Measurements from ENCODE around the gene USPL1.
"Not testable (repeated sequence)": the region's sequence is repeated elsewhere in the genome, so short reads cannot be mapped to it uniquely, and the experiment has no call there.

USPL1 gene

GRCh38 chr13:30617315-30618185 lies at the start of gene USPL1:
TSS of gene USPL1 (plus strand) at chr13:30617920. CDS start at chr13:30621141, 3,221 bp downstream.
- peak; percentile 95 for DNase-seq

- peak; percentile 2 for DNase-seq
Measured at GRCh38 chr13:30569901-30570576, 47.7 kb upstream of the USPL1 start.

GRCh38 chr13:30570691-30571090 lies 47.0 kb upstream of the USPL1 start:
- DNase-seq = no peak

GRCh38 chr13:30572859-30573275 lies 44.9 kb upstream of the USPL1 start:
- no peak for DNase-seq

GRCh38 chr13:30576528-30576927 lies 41.2 kb upstream of the USPL1 start:
- no peak for DNase-seq

- DNase-seq = no peak
Measured at GRCh38 chr13:30577401-30577852, 40.3 kb upstream of the USPL1 start.

GRCh38 chr13:30580852-30581502 lies 36.7 kb upstream of the USPL1 start:
- no peak for DNase-seq

GRCh38 chr13:30581582-30581981 lies 36.1 kb upstream of the USPL1 start:
- DNase-seq = no peak

- no peak for DNase-seq
Measured at GRCh38 chr13:30584051-30584731, 33.5 kb upstream of the USPL1 start.

- no peak for DNase-seq
Measured at GRCh38 chr13:30585748-30586262, 31.9 kb upstream of the USPL1 start.

GRCh38 chr13:30587231-30587630 lies 30.5 kb upstream of the USPL1 start:
- no peak for DNase-seq

- DNase-seq = no peak
Measured at GRCh38 chr13:30587739-30588138, 30.0 kb upstream of the USPL1 start.

GRCh38 chr13:30593001-30593400 lies 24.7 kb upstream of the USPL1 start:
- no peak for DNase-seq

GRCh38 chr13:30600496-30600895 lies 17.2 kb upstream of the USPL1 start:
- no peak for DNase-seq

GRCh38 chr13:30601836-30602235 lies 15.9 kb upstream of the USPL1 start:
- no peak for DNase-seq

GRCh38 chr13:30605052-30605451 lies 12.7 kb upstream of the USPL1 start:
- no peak for DNase-seq

- not testable (repeated sequence) for DNase-seq
Measured at GRCh38 chr13:30607186-30607585, 10.5 kb upstream of the USPL1 start.

- no peak for DNase-seq
Measured at GRCh38 chr13:30607908-30608307, 9.8 kb upstream of the USPL1 start.

- no peak for DNase-seq
Measured at GRCh38 chr13:30608364-30608763, 9.4 kb upstream of the USPL1 start.

GRCh38 chr13:30610311-30610710 lies 7.4 kb upstream of the USPL1 start:
- no peak for DNase-seq

- no peak for DNase-seq
Measured at GRCh38 chr13:30615481-30615865, 2.2 kb upstream of the USPL1 start.

GRCh38 chr13:30615866-30616541 lies 1.7 kb upstream of the USPL1 start:
- no peak for DNase-seq
